T-cell (primary cell): Measurements from ENCODE around the gene RB1. TPM values are rescaled to one million over a fixed set of nuclear protein-coding genes. Genes with fewer than 3 reads are reported as not detected.

Experiments used
- ATAC-seq, 4 experiments: fragments of 200-7000 bp in 3 of 4; fragments of 150-1000 bp in 1 of 4; cut with Tn5 transposase; replicated peaks in 1 of 4; 1 replicate in 3 of 4; 2 replicates in 1 of 4; pipeline ENCODE4 v1.10.0; 2021; ENCODE audit warnings: moderate library complexity in 3 of 4, mild to moderate bottlenecking in 2 of 4, moderate number of reproducible peaks in 1 of 4
- CTCF ChIA-PET, 2 donors: fragments of 300-600 bp; sonication (Branson Sonifier 250); formaldehyde crosslinking; loops; one replicate each; lab custom pipeline; 2022; ENCODE audit warnings: antibody characterized with exemption in 2 of 2; lab: Charles Lee
- POLR2A ChIA-PET, 2 donors: fragments of 300-600 bp; sonication (Branson Sonifier 250); formaldehyde crosslinking; loops; one replicate each; lab custom pipeline; 2022; ENCODE audit warnings: antibody characterized with exemption in 2 of 2; lab: Charles Lee
- DNase-seq, 35 experiments: peaks; one replicate each; pipeline versions ENCODE4 v3.0.0 to v3.0.0-alpha.2; 2013 to 2023
- H3K27ac ChIP-seq: one replicate; pipeline ENCODE4 v1.5.1; 2013; ENCODE audit warnings: low read length
- H3K27me3 ChIP-seq, 2 experiments: replicated peaks in 1 of 2; 1 replicate in 1 of 2; 2 replicates in 1 of 2; pipeline versions ENCODE4 v1.6.1 to v1.7.0; 2013; ENCODE audit warnings: low read length in 1 of 2, mixed read lengths in 1 of 2; ENCODE audit not compliant: control insufficient read depth in 2 of 2, insufficient read depth in 2 of 2; ENCODE audit errors: extremely low read depth in 1 of 2
- H3K36me3 ChIP-seq, 2 donors: 1 replicate in 1 of 2; 2 replicates in 1 of 2; pipeline versions ENCODE4 v1.6.1 to v1.7.0; 2013; ENCODE audit warnings: low read length in 1 of 2; ENCODE audit not compliant: control insufficient read depth in 2 of 2, insufficient read depth in 1 of 2; ENCODE audit errors: extremely low read depth in 1 of 2
- H3K4me1 ChIP-seq, 2 experiments: 1 replicate in 1 of 2; 2 replicates in 1 of 2; pipeline versions ENCODE4 v1.6.1 to v1.7.0; 2013; ENCODE audit warnings: low read length in 2 of 2, mixed read lengths in 1 of 2; ENCODE audit not compliant: insufficient read depth in 2 of 2, control insufficient read depth in 1 of 2; ENCODE audit errors: extremely low read depth in 1 of 2
- H3K4me3 ChIP-seq, 2 donors: 1 replicate in 1 of 2; 2 replicates in 1 of 2; pipeline versions ENCODE4 v1.5.1 to v1.7.0; 2013; ENCODE audit warnings: mild to moderate bottlenecking in 2 of 2, low read length in 1 of 2, moderate library complexity in 1 of 2; ENCODE audit not compliant: control insufficient read depth in 1 of 2; ENCODE audit errors: extremely low read depth in 1 of 2
- H3K9me3 ChIP-seq: 2 replicates; pipeline ENCODE4 v1.7.0; 2013
- H3K27ac Mint-ChIP-seq, 2 donors: one replicate each; pipeline ENCODE4 v1.8.0; 2020 to 2021; ENCODE audit warnings: mild to moderate bottlenecking in 2 of 2, mixed read lengths in 2 of 2
- H3K27me3 Mint-ChIP-seq, 2 donors: one replicate each; pipeline ENCODE4 v1.8.0; 2021 to 2022; ENCODE audit warnings: mixed read lengths in 2 of 2
- H3K36me3 Mint-ChIP-seq: one replicate; pipeline ENCODE4 v1.8.0; 2021; ENCODE audit warnings: mixed read lengths
- H3K4me1 Mint-ChIP-seq, 3 donors: one replicate each; pipeline ENCODE4 v1.8.0; 2020 to 2022; ENCODE audit warnings: mixed read lengths in 3 of 3, mild to moderate bottlenecking in 1 of 3
- H3K4me3 Mint-ChIP-seq, 3 donors: one replicate each; pipeline ENCODE4 v1.8.0; 2020 to 2022; ENCODE audit warnings: mild to moderate bottlenecking in 3 of 3, mixed read lengths in 3 of 3, moderate library complexity in 3 of 3
- H3K9me3 Mint-ChIP-seq, 3 donors: one replicate each; pipeline ENCODE4 v1.8.0; 2020 to 2022; ENCODE audit warnings: mixed read lengths in 3 of 3
- WGBS: methylation state at CpG from one replicate; pipeline ENCODE4 v1.1.5; 2013; ENCODE audit warnings: missing lambda C conversion rate; ENCODE audit not compliant: insufficient coverage; 5-methylcytosine and 5-hydroxymethylcytosine counted together
- total RNA-seq, 35 experiments: library from RNA in 6 of 35; stranded (reverse) in 6 of 35; fragments of 120-200 nt in 1 of 35; gene quantifications; one replicate each; pipeline versions ENCODE4 v1.2.1 to v1.2.4 and lab custom pipeline; 2013 to 2026

Gene RB1
- total RNA-seq, 5 donors from 2014 or later (not counting 1 experiment from before 2014, with no cell fraction given): 17.8 to 26.6 (median 24.0) TPM

- Mint-ChIP-seq H3K9me3 (no peaks in the 10 kb centered on the region), H3K36me3 (no peaks in the 10 kb centered on the region), H3K27ac (no peak overlapping the region), H3K4me1 (no peaks in the 10 kb centered on the region), H3K27me3 (peaks cover 0 to 5% of the 10 kb centered on the region in 2 donors), H3K4me3 (no peak overlapping the region)
- CTCF ChIA-PET: no interaction called here
- Histone ChIP-seq H3K4me1 (no peaks in the 10 kb centered on the region), H3K9me3 (no peaks in the 10 kb centered on the region), H3K36me3 (no peaks in the 10 kb centered on the region), H3K27ac (no peak overlapping the region), H3K4me3 (no peak overlapping the region), H3K27me3 (no peaks in the 10 kb centered on the region)
- POLR2A ChIA-PET: no interaction called here
- DNase-seq (no peak), ATAC-seq (no peak)
- 100% methylated on average over 1 of the region's 2 CpGs for WGBS
Measured at GRCh38 chr13:48294653-48295052, 8.9 kb upstream of the RB1 start.

GRCh38 chr13:48295271-48295670 lies 8.3 kb upstream of the RB1 start:
- Mint-ChIP-seq H3K27ac (no peak overlapping the region), H3K4me3 (no peak overlapping the region), H3K9me3 (no peaks in the 10 kb centered on the region), H3K36me3 (no peaks in the 10 kb centered on the region), H3K27me3 (peaks cover 0 to 1% of the 10 kb centered on the region in 2 donors), H3K4me1 (no peaks in the 10 kb centered on the region)
- POLR2A ChIA-PET: no interaction called here
- Histone ChIP-seq H3K4me1 (no peaks in the 10 kb centered on the region), H3K36me3 (no peaks in the 10 kb centered on the region), H3K4me3 (no peak overlapping the region), H3K9me3 (no peaks in the 10 kb centered on the region), H3K27me3 (no peaks in the 10 kb centered on the region), H3K27ac (no peak overlapping the region)
- ATAC-seq (no peak), DNase-seq (no peak)
- no CpG with 5 or more reads among the region's 1 CpG for whole genome bisulfite sequencing
- CTCF ChIA-PET: no interaction called here

GRCh38 chr13:48296528-48296927 lies 7.0 kb upstream of the RB1 start:
- ChIA-PET CTCF (no interaction called here), POLR2A (no interaction called here)
- ATAC-seq (no peak), DNase-seq (no peak)
- Histone ChIP-seq H3K27ac (no peak overlapping the region), H3K27me3 (no peaks in the 10 kb centered on the region), H3K9me3 (no peaks in the 10 kb centered on the region), H3K36me3 (no peaks in the 10 kb centered on the region), H3K4me3 (no peak overlapping the region), H3K4me1 (no peaks in the 10 kb centered on the region)
- no peaks in the 10 kb centered on the region for H3K36me3 Mint-ChIP-seq
- no peaks in the 10 kb centered on the region for H3K4me1 Mint-ChIP-seq
- no peaks in the 10 kb centered on the region for H3K27me3 Mint-ChIP-seq
- no peak overlapping the region for H3K27ac Mint-ChIP-seq
- no peak overlapping the region for H3K4me3 Mint-ChIP-seq
- WGBS: 80% methylated on average over 1 of the region's 2 CpGs
- no peaks in the 10 kb centered on the region for H3K9me3 Mint-ChIP-seq

- ATAC-seq: no peak
- Mint-ChIP-seq H3K4me1 (peaks cover under 1% of the 10 kb centered on the region in 3 donors), H3K27ac (no peak overlapping the region), H3K9me3 (no peaks in the 10 kb centered on the region), H3K36me3 (no peaks in the 10 kb centered on the region), H3K27me3 (no peaks in the 10 kb centered on the region), H3K4me3 (no peak overlapping the region)
- H3K9me3 ChIP-seq: no peaks in the 10 kb centered on the region
- H3K27me3 ChIP-seq: no peaks in the 10 kb centered on the region
- no peak for DNase-seq
- 100% methylated on average over 1 of the region's 4 CpGs for WGBS
- H3K4me1 ChIP-seq: no peaks in the 10 kb centered on the region
- no peak overlapping the region for H3K4me3 ChIP-seq
- CTCF ChIA-PET: interaction anchor here in 1 of 2 donors (0.7 kb wide), 1 partner anchor 41 kb away, joined by 3 read pairs; no protein-coding TSS in a partner anchor
- H3K36me3 ChIP-seq: no peaks in the 10 kb centered on the region
- H3K27ac ChIP-seq: no peak overlapping the region
- POLR2A ChIA-PET: no interaction called here
Measured at GRCh38 chr13:48297131-48297786, 6.3 kb upstream of the RB1 start.

- no peaks in the 10 kb centered on the region for H3K9me3 Mint-ChIP-seq
- H3K4me3 Mint-ChIP-seq: no peak overlapping the region
- no peak overlapping the region for H3K27ac Mint-ChIP-seq
- H3K27ac ChIP-seq: no peak overlapping the region
- DNase-seq (no peak), ATAC-seq (no peak)
- H3K27me3 ChIP-seq: no peaks in the 10 kb centered on the region
- no peak overlapping the region for H3K4me3 ChIP-seq
- H3K4me1 ChIP-seq: peaks cover 2 to 6% of the 10 kb centered on the region in 2 experiments
- ChIA-PET POLR2A (no interaction called here), CTCF (no interaction called here)
- no peaks in the 10 kb centered on the region for H3K36me3 ChIP-seq
- WGBS: 100% methylated on average over 1 of the region's 2 CpGs
- H3K27me3 Mint-ChIP-seq: no peaks in the 10 kb centered on the region
- no peaks in the 10 kb centered on the region for H3K9me3 ChIP-seq
- peaks cover 9 to 12% (median 12%) of the 10 kb centered on the region in 3 donors for H3K4me1 Mint-ChIP-seq
- H3K36me3 Mint-ChIP-seq: peaks cover under 1% of the 10 kb centered on the region
Measured at GRCh38 chr13:48299591-48299990, 4.0 kb upstream of the RB1 start.

- ATAC-seq: peak in 2 of 4 experiments; percentile 17 to 22
- H3K36me3 Mint-ChIP-seq: peaks cover 10% of the 10 kb centered on the region
- H3K4me3 Mint-ChIP-seq: peak overlapping the region; percentile 94 to 97 (median 95)
- Histone ChIP-seq H3K27me3 (no peaks in the 10 kb centered on the region), H3K9me3 (no peaks in the 10 kb centered on the region), H3K27ac (peak overlapping the region; percentile 99), H3K4me3 (peak overlapping the region; percentile 96 to 98), H3K36me3 (no peaks in the 10 kb centered on the region), H3K4me1 (peaks cover 11 to 16% of the 10 kb centered on the region in 2 experiments)
- no peak for DNase-seq
- H3K27me3 Mint-ChIP-seq: no peaks in the 10 kb centered on the region
- H3K9me3 Mint-ChIP-seq: no peaks in the 10 kb centered on the region
- ChIA-PET CTCF (interaction anchor here (0.6 to 1.2 kb wide), 5 partner anchors 50 to 1275 kb away, joined by 3 to 4 read pairs (median 3); no protein-coding TSS in a partner anchor), POLR2A (interaction anchor here (0.7 to 1.0 kb wide), 3 partner anchors 68 to 230 kb away, joined by 3 to 10 read pairs (median 3); partner anchors contain the start of gene RCBTB2 (in 1 of the 2))
- peaks cover 29 to 38% (median 33%) of the 10 kb centered on the region in 3 donors for H3K4me1 Mint-ChIP-seq
- 1% methylated on average over 9 of the region's 12 CpGs for whole genome bisulfite sequencing
- H3K27ac Mint-ChIP-seq: peak overlapping the region; percentile 90 to 98
Measured at GRCh38 chr13:48302871-48303358, 636 bp upstream of the RB1 start.
